ENCODE results near the gene LGR4.

GRCh38 chr11:27506200-27507182, 33.9 kb upstream of the LGR4 start, which contains the start of gene LIN7C:
- no peak for TF ChIP-seq CTCF (IDR thresholded peaks at IDR 0.05)
- TF ChIP-seq EP300 (IDR thresholded peaks at IDR 0.05), result no peak
